Panc1 (cell line): ENCODE measurements around the gene BMF. TPM values are rescaled to one million over a fixed set of nuclear protein-coding genes. Genes with fewer than 3 reads are reported as not detected.

ENCODE experiments used
- ATAC-seq: fragments of 200-7000 bp; cut with Tn5 transposase; 2 replicates; pipeline ENCODE4 v1.9.1; 2020; ENCODE audit warnings: mild to moderate bottlenecking, moderate library complexity
- BruUV-seq: library from RNA; stranded (reverse); fragments of 400-500 nt; replicated peaks from 2 replicates; lab custom pipeline; 2021; lab: Mats Ljungman, UMichigan
- CTCF ChIA-PET: fragments of 300-600 bp; sonication (Branson Sonifier 250); formaldehyde crosslinking; loops from one replicate; lab custom pipeline; 2022; ENCODE audit warnings: antibody characterized with exemption; lab: Charles Lee
- POLR2A ChIA-PET: fragments of 300-600 bp; sonication (Branson Sonifier 250); formaldehyde crosslinking; loops from one replicate; lab custom pipeline; 2022; ENCODE audit warnings: antibody characterized with exemption; lab: Charles Lee
- DNase-seq: peaks from one replicate; pipeline ENCODE4 v3.0.0-alpha.2; 2010; ENCODE audit warnings: low read depth, low spot score
- H3K27ac ChIP-seq: 2 replicates; pipeline ENCODE4 v1.5.1; 2011; ENCODE audit warnings: mild to moderate bottlenecking, low read length, inconsistent platforms
- H3K27me3 ChIP-seq: fragments of 200-500 bp; sonication (Bioruptor generic); 2 replicates; pipeline ENCODE4 v1.6.0; 2014; ENCODE audit warnings: low read length, inconsistent platforms; ENCODE audit not compliant: control insufficient read depth, insufficient read depth
- H3K36me3 ChIP-seq: fragments of 200-500 bp; sonication (Bioruptor generic); 2 replicates; pipeline ENCODE4 v1.5.1; 2014; ENCODE audit warnings: inconsistent platforms, mild to moderate bottlenecking, low read length, moderate library complexity; ENCODE audit not compliant: control insufficient read depth, insufficient read depth
- H3K4me1 ChIP-seq: 2 replicates; pipeline ENCODE4 v1.5.1; 2011; ENCODE audit warnings: inconsistent platforms, mild to moderate bottlenecking, low read length, moderate library complexity; ENCODE audit not compliant: control insufficient read depth, insufficient read depth
- H3K4me3 ChIP-seq, 2 experiments: 2 replicates each; pipeline ENCODE4 v1.5.1; 2011 to 2012; ENCODE audit warnings: low read depth in 2 of 2, low read length in 2 of 2, mild to moderate bottlenecking in 2 of 2, inconsistent platforms in 1 of 2, moderate library complexity in 1 of 2
- H3K9me3 ChIP-seq: fragments of 200-500 bp; sonication (Bioruptor generic); 2 replicates; pipeline ENCODE4 v1.5.1; 2014; ENCODE audit warnings: low read depth, mild to moderate bottlenecking, inconsistent platforms, low read length, moderate library complexity; ENCODE audit not compliant: control insufficient read depth, insufficient read depth
- CTCF ChIP-seq: fragments of 450-650 bp; IDR thresholded peaks from 2 replicates; pipeline ENCODE4 v1.5.1; 2017; ENCODE audit warnings: mild to moderate bottlenecking
- POLR2AphosphoS5 ChIP-seq: IDR thresholded peaks from 2 replicates; pipeline ENCODE4 v1.6.1; 2012; ENCODE audit warnings: mild to moderate bottlenecking, low read depth, low read length, moderate library complexity
- REST ChIP-seq, 2 experiments: IDR thresholded peaks; 2 replicates each; pipeline ENCODE4 v1.6.1; 2011 to 2012; ENCODE audit warnings: low read depth in 2 of 2, control low read depth in 1 of 2, low read length in 1 of 2, mild to moderate bottlenecking in 1 of 2, moderate library complexity in 1 of 2; ENCODE audit not compliant: insufficient read depth in 1 of 2
- SIN3A ChIP-seq: IDR thresholded peaks from 2 replicates; pipeline ENCODE4 v1.6.1; 2012; ENCODE audit warnings: low read depth, mild to moderate bottlenecking, low read length, moderate library complexity, borderline replicate concordance; ENCODE audit not compliant: insufficient read depth
- TCF7L2 ChIP-seq: IDR thresholded peaks from 2 replicates; pipeline ENCODE4 v1.6.1; 2011; ENCODE audit warnings: mild to moderate bottlenecking, low read depth, low read length, inconsistent platforms
- in situ Hi-C: cut with HindIII; loops from 2 replicates; pipeline ENCODE4 v1.10.0; 2016; ENCODE audit warnings: low sequenced_read_pairs, low pct_unique_long_range_greater_than_20kb
- intact Hi-C: fragments of 100-400 bp; cut with micrococcal nuclease; formaldehyde crosslinking; loops from one replicate; pipeline ENCODE4 v1.10.0; 2022; ENCODE audit not compliant: unreplicated experiment
- total RNA-seq: library from RNA; stranded (reverse); gene quantifications from one replicate; pipeline ENCODE4 v1.2.1, GENCODE V29; 2021; ENCODE audit not compliant: unreplicated experiment

Gene BMF
- total RNA-seq, 1 experiment from 2014 or later = 7.8 TPM

GRCh38 chr15:40097096-40097967 lies 11.3 kb downstream of the BMF start:
- in situ Hi-C loops = no loop called here
- H3K36me3 ChIP-seq = no peaks in the 10 kb centered on the region
- no peaks in the 10 kb centered on the region for H3K27me3 ChIP-seq
- no peak overlapping the region for H3K4me3 ChIP-seq
- ChIA-PET POLR2A (no interaction called here), CTCF (interaction anchor here (0.6 to 1.3 kb wide), 3 partner anchors 28 to 242 kb away, joined by 3 to 13 read pairs (median 4); no protein-coding TSS in a partner anchor)
- peak overlapping the region; percentile 80 for H3K27ac ChIP-seq
- TF ChIP-seq POLR2AphosphoS5 (no peak), TCF7L2 (no peak), REST (IDR thresholded peaks at IDR 0.05; ENCODE audit: insufficient read depth in 1 of 2, low read depth in 2 of 2, low read length in 1 of 2) (no peak), SIN3A (no peak), CTCF (no peak)
- ATAC-seq (no peak), DNase-seq (no peak)
- no TSS peak for BruUV-seq
- intact Hi-C loops = no loop called here
- no peaks in the 10 kb centered on the region for H3K9me3 ChIP-seq
- H3K4me1 ChIP-seq = peaks cover 54% of the 10 kb centered on the region

- ChIA-PET POLR2A (interaction anchor here (0.6 kb wide), 2 partner anchors 168 to 197 kb away, joined by 6 to 8 read pairs; no protein-coding TSS in a partner anchor), CTCF (interaction anchor here (0.6 to 1.3 kb wide), 2 partner anchors 27 to 107 kb away, joined by 4 to 5 read pairs; no protein-coding TSS in a partner anchor)
- H3K4me3 ChIP-seq = no peak overlapping the region
- no peaks in the 10 kb centered on the region for H3K36me3 ChIP-seq
- DNase-seq = no peak
- H3K4me1 ChIP-seq = peaks cover 55% of the 10 kb centered on the region
- no peaks in the 10 kb centered on the region for H3K27me3 ChIP-seq
- TF ChIP-seq POLR2AphosphoS5 (no peak), CTCF (no peak), REST (IDR thresholded peaks at IDR 0.05; ENCODE audit: insufficient read depth in 1 of 2, low read depth in 2 of 2, low read length in 1 of 2) (no peak), SIN3A (no peak), TCF7L2 (no peak; the same call in 1 of the 2 replicates)
- ATAC-seq = no peak
- H3K27ac ChIP-seq = peak overlapping the region; percentile 80; the same call in 1 of the 2 replicates
- in situ Hi-C loops (no loop called here), intact Hi-C loops (no loop called here)
- no TSS peak for BruUV-seq
- H3K9me3 ChIP-seq = no peaks in the 10 kb centered on the region
These were observed 12.4 kb downstream of the BMF start for GRCh38 chr15:40096094-40096891.
